HG03432 (cell line): ENCODE data around the gene FAM163A.
A peak's percentile ranks its signal among the peaks of the same experiment; 100 is the strongest.
"Not testable (repeated sequence)": the region's sequence is repeated elsewhere in the genome, so short reads cannot be mapped to it uniquely, and the experiment has no call there.

Experiments
- ATAC-seq: cut with Tn5 transposase; IDR thresholded peaks from one replicate; pipeline ENCODE4 v1.9.1; 2021; ENCODE audit warnings: mild to moderate bottlenecking, moderate library complexity; ENCODE audit not compliant: unreplicated experiment

The FAM163A gene

GRCh38 chr1:179742717-179743678, at the start of gene FAM163A:
TSS of gene FAM163A (plus strand) at chr1:179743291. CDS start at chr1:179813098, 69,807 bp downstream.
- peak; percentile 44 for ATAC-seq

- not testable (repeated sequence) for ATAC-seq
Measured at GRCh38 chr1:179694530-179694929, 48.6 kb upstream of the FAM163A start.

- ATAC-seq, result no peak
Measured at GRCh38 chr1:179702946-179703539, 40.0 kb upstream of the FAM163A start.

- ATAC-seq, result peak; percentile 34
Measured at GRCh38 chr1:179706339-179706941, 36.7 kb upstream of the FAM163A start.

- ATAC-seq, result no peak
Measured at GRCh38 chr1:179707406-179707805, 35.7 kb upstream of the FAM163A start.

- no peak for ATAC-seq
Measured at GRCh38 chr1:179708434-179709195, 34.5 kb upstream of the FAM163A start.

GRCh38 chr1:179709841-179710329, 33.2 kb upstream of the FAM163A start:
- ATAC-seq, result peak; percentile 86

- no peak for ATAC-seq
Measured at GRCh38 chr1:179714159-179714558, 28.9 kb upstream of the FAM163A start.

- ATAC-seq, result no peak
Measured at GRCh38 chr1:179714623-179715022, 28.5 kb upstream of the FAM163A start.

- no peak for ATAC-seq
Measured at GRCh38 chr1:179719272-179719671, 23.8 kb upstream of the FAM163A start.

GRCh38 chr1:179728271-179728670, 14.8 kb upstream of the FAM163A start:
- no peak for ATAC-seq

- no peak for ATAC-seq
Measured at GRCh38 chr1:179729881-179730280, 13.2 kb upstream of the FAM163A start.

GRCh38 chr1:179731643-179732042, 11.4 kb upstream of the FAM163A start:
- no peak for ATAC-seq

- ATAC-seq, result no peak
Measured at GRCh38 chr1:179742291-179742690, 800 bp upstream of the FAM163A start.

- peak; percentile 12 for ATAC-seq
Measured at GRCh38 chr1:179743679-179744400, 749 bp downstream of the FAM163A start.

GRCh38 chr1:179744401-179745130, 1.5 kb downstream of the FAM163A start:
- no peak for ATAC-seq

- no peak for ATAC-seq
Measured at GRCh38 chr1:179745131-179745611, 2.1 kb downstream of the FAM163A start.

- no peak for ATAC-seq
Measured at GRCh38 chr1:179745743-179746142, 2.7 kb downstream of the FAM163A start.

- no peak for ATAC-seq
Measured at GRCh38 chr1:179747611-179748010, 4.5 kb downstream of the FAM163A start.
